H9 (cell line): ENCODE measurements around the gene AP1S3. TPM values are rescaled to one million over a fixed set of nuclear protein-coding genes. Genes with fewer than 3 reads are reported as not detected.

ENCODE experiments used
- DNase-seq: peaks from one replicate; pipeline ENCODE4 v3.0.0-alpha.2; 2017
- H2AFZ ChIP-seq: one replicate; pipeline ENCODE4 v1.6.1; 2013; ENCODE audit warnings: mild to moderate bottlenecking, low read length, control low read depth, moderate library complexity
- H2AK5ac ChIP-seq: 2 replicates; pipeline ENCODE4 v1.6.1; 2013; ENCODE audit warnings: low read length, control low read depth, mixed read lengths; ENCODE audit not compliant: insufficient read length
- H2BK120ac ChIP-seq: one replicate; pipeline ENCODE4 v1.6.1; 2013; ENCODE audit warnings: low read depth, mild to moderate bottlenecking, low read length, control low read depth, inconsistent platforms; ENCODE audit not compliant: poor library complexity, severe bottlenecking
- H2BK12ac ChIP-seq: 2 replicates; pipeline ENCODE4 v1.6.1; 2013; ENCODE audit warnings: low read length, control low read depth, mixed read lengths, low read depth; ENCODE audit not compliant: insufficient read length
- H2BK15ac ChIP-seq: 2 replicates; pipeline ENCODE4 v1.6.1; 2013; ENCODE audit warnings: low read depth, low read length, control low read depth
- H2BK20ac ChIP-seq: one replicate; pipeline ENCODE4 v1.6.1; 2013; ENCODE audit warnings: low read depth, mild to moderate bottlenecking, low read length, control low read depth, inconsistent platforms; ENCODE audit not compliant: poor library complexity, severe bottlenecking
- H2BK5ac ChIP-seq: 2 replicates; pipeline ENCODE4 v1.6.1; 2013; ENCODE audit warnings: low read length, control low read depth, mixed read lengths; ENCODE audit not compliant: insufficient read length
- H3K14ac ChIP-seq: 2 replicates; pipeline ENCODE4 v1.6.1; 2013; ENCODE audit warnings: low read length, control low read depth; ENCODE audit not compliant: insufficient read depth
- H3K18ac ChIP-seq: 2 replicates; pipeline ENCODE4 v1.6.1; 2013; ENCODE audit warnings: low read depth, mild to moderate bottlenecking, mixed read lengths, low read length, control low read depth; ENCODE audit not compliant: insufficient read length
- H3K23ac ChIP-seq: 2 replicates; pipeline ENCODE4 v1.6.1; 2013; ENCODE audit warnings: low read length, control low read depth, mixed read lengths, low read depth; ENCODE audit not compliant: insufficient read length
- H3K23me2 ChIP-seq: 2 replicates; pipeline ENCODE4 v1.6.1; 2013; ENCODE audit warnings: low read depth, mild to moderate bottlenecking, mixed read lengths, low read length, control low read depth; ENCODE audit not compliant: insufficient read length, poor library complexity, severe bottlenecking
- H3K27ac ChIP-seq: 2 replicates; pipeline ENCODE4 v1.5.1; 2013; ENCODE audit warnings: low read length, control low read depth, mixed read lengths, low read depth; ENCODE audit not compliant: insufficient read length
- H3K27me3 ChIP-seq: 2 replicates; pipeline ENCODE4 v1.6.1; 2013; ENCODE audit warnings: low read length, control low read depth, inconsistent platforms; ENCODE audit not compliant: insufficient read depth
- H3K4ac ChIP-seq: 2 replicates; pipeline ENCODE4 v1.6.1; 2013; ENCODE audit warnings: low read depth, mild to moderate bottlenecking, control low read depth, inconsistent platforms, low read length, moderate library complexity
- H3K4me1 ChIP-seq: 2 replicates; pipeline ENCODE4 v1.6.1; 2013; ENCODE audit warnings: low read length, control low read depth, inconsistent platforms; ENCODE audit not compliant: insufficient read depth
- H3K4me2 ChIP-seq: 2 replicates; pipeline ENCODE4 v1.6.1; 2013; ENCODE audit warnings: low read length, control low read depth, mixed read lengths; ENCODE audit not compliant: insufficient read length, insufficient read depth
- H3K56ac ChIP-seq: 2 replicates; pipeline ENCODE4 v1.6.1; 2013; ENCODE audit warnings: low read depth, mild to moderate bottlenecking, mixed read lengths, low read length, control low read depth; ENCODE audit not compliant: insufficient read length
- H3K79me1 ChIP-seq: 2 replicates; pipeline ENCODE4 v1.6.1; 2013; ENCODE audit warnings: low read depth, mild to moderate bottlenecking, moderate library complexity, low read length, control low read depth, inconsistent platforms; ENCODE audit not compliant: insufficient read depth, poor library complexity, severe bottlenecking
- H3K79me2 ChIP-seq: 2 replicates; pipeline ENCODE4 v1.6.1; 2013; ENCODE audit warnings: low read length, control low read depth, inconsistent platforms; ENCODE audit not compliant: insufficient read depth
- H3K9ac ChIP-seq: 2 replicates; pipeline ENCODE4 v1.6.1; 2013; ENCODE audit warnings: low read length, control low read depth, mixed read lengths; ENCODE audit not compliant: insufficient read length; ENCODE audit errors: extremely low read depth
- H3K9me3 ChIP-seq: one replicate; pipeline ENCODE4 v1.6.1; 2013; ENCODE audit warnings: low read depth, low read length, inconsistent platforms; ENCODE audit not compliant: control insufficient read depth
- H3T11ph ChIP-seq: one replicate; pipeline ENCODE4 v1.6.1; 2013; ENCODE audit warnings: mild to moderate bottlenecking, low read length, control low read depth, inconsistent platforms
- H4K20me1 ChIP-seq: one replicate; pipeline ENCODE4 v1.6.1; 2013; ENCODE audit not compliant: control insufficient read depth, insufficient read length, insufficient read depth
- H4K5ac ChIP-seq: 2 replicates; pipeline ENCODE4 v1.6.1; 2013; ENCODE audit warnings: low read depth, mild to moderate bottlenecking, mixed read lengths, low read length, control low read depth; ENCODE audit not compliant: insufficient read length
- H4K8ac ChIP-seq: replicated peaks from 2 replicates; pipeline ENCODE4 v1.6.1; 2013; ENCODE audit warnings: low read length, control low read depth, mixed read lengths, low read depth; ENCODE audit not compliant: insufficient read length
- H4K91ac ChIP-seq: 2 replicates; pipeline ENCODE4 v1.6.1; 2013; ENCODE audit warnings: low read depth, mild to moderate bottlenecking, moderate library complexity, mixed read lengths, low read length, control low read depth; ENCODE audit not compliant: insufficient read length
- H3K27ac Mint-ChIP-seq, 3 experiments: 2 replicates in 2 of 3; 3 replicates in 1 of 3; pipeline ENCODE4 v1.8.0; 2020 to 2021; ENCODE audit warnings: mixed read lengths in 3 of 3, mild to moderate bottlenecking in 1 of 3, moderate library complexity in 1 of 3
- H3K27me3 Mint-ChIP-seq: 2 replicates; pipeline ENCODE4 v1.8.0; 2021; ENCODE audit warnings: low read depth, mild to moderate bottlenecking, moderate library complexity, mixed read lengths
- H3K36me3 Mint-ChIP-seq, 3 experiments: 2 replicates in 2 of 3; 3 replicates in 1 of 3; pipeline ENCODE4 v1.8.0; 2020 to 2021; ENCODE audit warnings: low read depth in 3 of 3, mixed read lengths in 3 of 3; ENCODE audit not compliant: insufficient read depth in 1 of 3
- H3K4me1 Mint-ChIP-seq, 2 experiments: 2 replicates each; pipeline ENCODE4 v1.8.0; 2020; ENCODE audit warnings: mixed read lengths in 2 of 2
- H3K4me3 Mint-ChIP-seq, 2 experiments: 2 replicates in 1 of 2; 3 replicates in 1 of 2; pipeline ENCODE4 v1.8.0; 2020 to 2021; ENCODE audit warnings: mild to moderate bottlenecking in 2 of 2, mixed read lengths in 2 of 2, moderate library complexity in 1 of 2
- H3K9me3 Mint-ChIP-seq, 2 experiments: 2 replicates in 1 of 2; 3 replicates in 1 of 2; pipeline ENCODE4 v1.8.0; 2020; ENCODE audit warnings: mild to moderate bottlenecking in 2 of 2, mixed read lengths in 2 of 2, moderate library complexity in 1 of 2
- CTCF ChIP-seq: fragments of 200-600 bp; sonication (generic); conservative IDR thresholded peaks from 3 replicates; pipeline ENCODE4 v1.8.0; 2021; ENCODE audit warnings: antibody characterized with exemption, mild to moderate bottlenecking
- total RNA-seq: library from RNA; stranded (reverse); gene quantifications from 2 replicates; pipeline ENCODE4 v1.2.1, GENCODE V29; 2021

The AP1S3 gene
- total RNA-seq, 1 experiment from 2014 or later: 8.7 TPM

GRCh38 chr2:223767341-223767740 is 70.0 kb downstream of the AP1S3 start:
- Histone ChIP-seq H3K56ac (no peak overlapping the region), H2BK20ac (no peak overlapping the region), H3K18ac (no peak overlapping the region), H3K27ac (no peak overlapping the region), H4K5ac (no peak overlapping the region), H3K9me3 (no peaks in the 10 kb centered on the region), H2BK120ac (no peak overlapping the region), H3K14ac (no peak overlapping the region), H4K8ac (no peak overlapping the region), H3K4ac (no peak overlapping the region), H3K9ac (no peak overlapping the region), H3T11ph (no peak overlapping the region), H3K23me2 (no peaks in the 10 kb centered on the region), H3K79me1 (no peaks in the 10 kb centered on the region), H2BK5ac (no peak overlapping the region), H4K20me1 (no peaks in the 10 kb centered on the region), H3K4me1 (no peaks in the 10 kb centered on the region), H2BK12ac (no peak overlapping the region), H2BK15ac (no peak overlapping the region), H3K27me3 (no peaks in the 10 kb centered on the region), H2AK5ac (no peak overlapping the region), H3K23ac (no peak overlapping the region), H2AFZ (no peak overlapping the region), H3K4me2 (no peak overlapping the region), H3K79me2 (no peaks in the 10 kb centered on the region), H4K91ac (no peak overlapping the region)
- Mint-ChIP-seq H3K9me3 (no peaks in the 10 kb centered on the region), H3K27me3 (no peaks in the 10 kb centered on the region), H3K4me3 (no peak overlapping the region), H3K27ac (no peak overlapping the region), H3K4me1 (0 out of 4 replicates have a peak, but pooled peaks cover 0 to 2% of the 10 kb centered on the region in 2 experiments), H3K36me3 (peaks cover 0 to 4% (median 0%) of the 10 kb centered on the region in 3 experiments; a peak in 1 of 7 replicates)
- DNase-seq: no peak
- no peak for TF ChIP-seq CTCF
